ENCODE measurements around the gene ATP5PO. TPM values are rescaled to one million over a fixed set of nuclear protein-coding genes. Genes with fewer than 3 reads are reported as not detected.

ATP5PO gene
- total and polyA plus RNA-seq, 3 donors from 2014 or later, result 127 to 279 (median 136) TPM

DNA sequence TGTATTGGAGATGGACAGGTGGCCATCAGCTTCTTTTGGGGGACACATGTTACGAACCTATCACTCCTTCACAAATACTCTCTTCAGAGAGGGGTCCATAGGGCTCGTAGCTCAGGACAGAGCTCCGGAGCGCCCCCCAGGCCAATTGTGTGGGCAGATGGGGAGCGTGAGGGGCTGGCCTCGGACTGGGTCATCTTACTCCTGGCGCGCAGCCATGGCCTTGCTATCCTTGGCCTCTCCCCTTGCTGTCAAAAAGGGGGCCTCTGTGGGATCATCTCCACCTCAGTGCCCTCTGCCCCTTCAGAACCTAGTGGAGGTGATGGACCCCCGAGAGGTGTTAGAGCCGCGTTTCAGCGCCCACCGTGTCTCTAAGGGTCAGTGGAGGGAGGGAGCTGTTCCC is 35.0 kb downstream of the ATP5PO start:
- Histone ChIP-seq H3K27me3 (no peaks in the 10 kb centered on the region), H3K36me3 (ENCODE audit: low read depth, missing control alignments) (no peaks in the 10 kb centered on the region), H3K4me1 (no peaks in the 10 kb centered on the region), H3K27ac (no peak overlapping the region), H3K4me3 (no peak overlapping the region), H3K9me3 (no peaks in the 10 kb centered on the region)
- intact Hi-C loops (cut with DNase I; ENCODE audit: low total_unique reads), result no loop called here
- no peak for TF ChIP-seq POLR2A (IDR thresholded peaks at IDR 0.05)
- TF ChIP-seq, protein P1, sequence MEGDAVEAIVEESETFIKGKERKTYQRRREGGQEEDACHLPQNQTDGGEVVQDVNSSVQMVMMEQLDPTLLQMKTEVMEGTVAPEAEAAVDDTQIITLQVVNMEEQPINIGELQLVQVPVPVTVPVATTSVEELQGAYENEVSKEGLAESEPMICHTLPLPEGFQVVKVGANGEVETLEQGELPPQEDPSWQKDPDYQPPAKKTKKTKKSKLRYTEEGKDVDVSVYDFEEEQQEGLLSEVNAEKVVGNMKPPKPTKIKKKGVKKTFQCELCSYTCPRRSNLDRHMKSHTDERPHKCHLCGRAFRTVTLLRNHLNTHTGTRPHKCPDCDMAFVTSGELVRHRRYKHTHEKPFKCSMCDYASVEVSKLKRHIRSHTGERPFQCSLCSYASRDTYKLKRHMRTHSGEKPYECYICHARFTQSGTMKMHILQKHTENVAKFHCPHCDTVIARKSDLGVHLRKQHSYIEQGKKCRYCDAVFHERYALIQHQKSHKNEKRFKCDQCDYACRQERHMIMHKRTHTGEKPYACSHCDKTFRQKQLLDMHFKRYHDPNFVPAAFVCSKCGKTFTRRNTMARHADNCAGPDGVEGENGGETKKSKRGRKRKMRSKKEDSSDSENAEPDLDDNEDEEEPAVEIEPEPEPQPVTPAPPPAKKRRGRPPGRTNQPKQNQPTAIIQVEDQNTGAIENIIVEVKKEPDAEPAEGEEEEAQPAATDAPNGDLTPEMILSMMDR (IDR thresholded peaks at IDR 0.05), result no peak
- no peak for DNase-seq
- 93 to 94% methylated on average over 8 to 13 of the region's 13 CpGs for WGBS, 2 donors

DNA sequence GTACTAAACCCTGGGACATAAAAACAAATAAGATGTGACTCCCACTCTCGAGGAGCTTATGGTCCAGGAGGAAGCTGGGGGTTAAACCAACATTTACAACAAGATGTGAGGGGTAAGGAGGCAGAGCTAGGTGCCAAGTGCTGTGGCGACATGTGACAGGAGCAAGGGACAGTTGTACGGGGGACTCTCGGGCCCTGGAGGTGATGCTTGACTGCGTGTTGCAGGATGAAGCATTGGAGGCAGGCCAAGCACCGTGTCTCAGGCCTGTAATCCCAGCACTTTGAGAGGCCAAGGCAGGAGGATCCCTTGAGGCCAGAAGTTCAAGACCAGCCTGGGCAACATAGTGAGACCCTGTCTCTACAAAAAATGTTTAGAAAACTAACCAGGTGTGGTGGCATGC is 36.8 kb downstream of the ATP5PO start:
- 89 to 90% methylated on average over 6 of the region's 6 CpGs for WGBS, 2 donors
- intact Hi-C loops (cut with DNase I; ENCODE audit: low total_unique reads), result no loop called here

GRCh38 chr21:33875026-33875695 is 40.4 kb downstream of the ATP5PO start:
- WGBS, 2 donors, result 92% methylated on average over 17 to 20 of the region's 20 CpGs
- no peaks in the 10 kb centered on the region for H3K36me3 ChIP-seq (ENCODE audit: low read depth, missing control alignments)
- intact Hi-C loops (cut with DNase I; ENCODE audit: low total_unique reads), result no loop called here
- DNase-seq, result no peak
- H3K27ac ChIP-seq, result no peak overlapping the region
- no peaks in the 10 kb centered on the region for H3K4me1 ChIP-seq
- H3K27me3 ChIP-seq, result no peaks in the 10 kb centered on the region
- no peaks in the 10 kb centered on the region for H3K9me3 ChIP-seq
- no peak overlapping the region for H3K4me3 ChIP-seq
- TF ChIP-seq POLR2A (IDR thresholded peaks at IDR 0.05), result no peak
- TF ChIP-seq, protein P1 (IDR thresholded peaks at IDR 0.05), result no peak

More for the DNA sequence above, 36.8 kb downstream of the ATP5PO start:
- Histone ChIP-seq H3K36me3 (ENCODE audit: low read depth, missing control alignments) (no peaks in the 10 kb centered on the region), H3K27me3 (no peaks in the 10 kb centered on the region), H3K4me1 (no peaks in the 10 kb centered on the region), H3K4me3 (no peak overlapping the region), H3K27ac (no peak overlapping the region), H3K9me3 (no peaks in the 10 kb centered on the region)
- TF ChIP-seq, protein P1 (IDR thresholded peaks at IDR 0.05), result no peak
- TF ChIP-seq POLR2A (IDR thresholded peaks at IDR 0.05), result no peak
- no peak for DNase-seq

DNA sequence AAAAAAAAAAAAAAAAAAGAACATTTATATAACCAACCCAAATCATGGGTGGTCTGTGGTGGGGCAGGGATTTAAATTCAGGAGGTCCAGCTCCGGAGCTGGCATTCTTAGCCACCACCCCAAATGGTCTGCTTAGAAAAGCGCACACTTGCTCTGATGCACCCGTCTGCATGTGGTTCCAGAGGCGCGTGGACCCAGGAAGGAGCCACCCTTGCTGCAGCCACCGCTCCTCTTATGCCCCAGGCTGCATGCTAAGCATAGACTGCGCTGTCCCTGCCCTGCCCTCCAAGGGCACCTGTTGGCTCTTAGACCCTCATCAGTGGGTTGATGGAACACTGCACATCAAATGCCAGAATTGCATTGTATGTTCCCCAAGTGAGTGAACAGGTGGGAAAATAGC is 41.4 kb downstream of the ATP5PO start:
- no peak for TF ChIP-seq POLR2A (IDR thresholded peaks at IDR 0.05)
- TF ChIP-seq, protein P1 (IDR thresholded peaks at IDR 0.05), result no peak
- no peak for DNase-seq
- no peaks in the 10 kb centered on the region for H3K4me1 ChIP-seq
- intact Hi-C loops (cut with DNase I; ENCODE audit: low total_unique reads), result no loop called here
- no peaks in the 10 kb centered on the region for H3K36me3 ChIP-seq (ENCODE audit: low read depth, missing control alignments)
- no peak overlapping the region for H3K4me3 ChIP-seq
- H3K27ac ChIP-seq, result no peak overlapping the region
- H3K27me3 ChIP-seq, result no peaks in the 10 kb centered on the region
- no peaks in the 10 kb centered on the region for H3K9me3 ChIP-seq
- WGBS, 2 donors, result 91 to 99% methylated on average over 6 to 7 of the region's 7 CpGs
